ENCODE results near the gene HSPA9.

HSPA9 gene

DNA sequence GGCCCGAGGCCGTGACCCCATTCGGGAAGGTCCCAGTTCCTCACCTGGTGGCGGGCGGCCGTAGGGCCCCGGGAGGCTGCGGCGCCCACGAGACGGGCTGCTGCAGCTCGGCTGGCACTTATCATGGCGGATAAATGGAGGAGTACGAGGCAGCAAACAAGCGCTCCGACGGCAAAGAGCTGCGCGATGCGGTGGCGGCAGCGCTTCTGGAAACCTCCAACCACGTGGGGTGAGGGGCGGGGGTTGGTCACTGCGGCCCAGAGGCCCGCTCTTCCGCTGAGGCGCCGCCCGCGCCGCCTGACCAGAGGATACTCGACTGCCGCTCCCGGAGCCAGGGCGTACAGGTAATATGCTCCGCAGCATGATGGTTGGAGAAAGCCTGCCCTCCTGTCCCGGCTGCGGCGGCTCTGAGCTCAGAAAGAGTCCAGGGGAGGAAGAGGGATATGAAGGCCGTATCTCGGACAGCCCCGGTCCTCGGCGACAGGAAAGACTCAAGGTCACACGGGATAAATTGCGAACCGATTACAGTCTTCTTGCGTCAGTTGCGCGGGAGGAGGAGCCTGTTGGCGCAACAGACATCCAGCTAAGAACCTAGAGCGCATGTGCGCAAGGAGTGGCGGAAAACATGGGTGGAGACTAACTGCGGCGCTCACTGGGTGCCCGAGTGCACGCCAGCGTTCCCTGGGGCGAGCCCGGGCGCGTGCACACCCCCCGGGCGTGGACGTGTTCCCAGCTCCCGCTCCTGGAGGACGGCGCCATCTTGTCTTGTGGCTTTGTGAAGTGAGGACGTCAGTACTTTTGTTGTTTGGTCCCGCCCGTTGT lies at the start of gene HSPA9:
TSS of gene HSPA9 (minus strand) at position 208 of the 822 bp plus-strand sequence. CDS start at position 125, 83 bp downstream.
- DNase-seq: peak; percentile 95

DNA sequence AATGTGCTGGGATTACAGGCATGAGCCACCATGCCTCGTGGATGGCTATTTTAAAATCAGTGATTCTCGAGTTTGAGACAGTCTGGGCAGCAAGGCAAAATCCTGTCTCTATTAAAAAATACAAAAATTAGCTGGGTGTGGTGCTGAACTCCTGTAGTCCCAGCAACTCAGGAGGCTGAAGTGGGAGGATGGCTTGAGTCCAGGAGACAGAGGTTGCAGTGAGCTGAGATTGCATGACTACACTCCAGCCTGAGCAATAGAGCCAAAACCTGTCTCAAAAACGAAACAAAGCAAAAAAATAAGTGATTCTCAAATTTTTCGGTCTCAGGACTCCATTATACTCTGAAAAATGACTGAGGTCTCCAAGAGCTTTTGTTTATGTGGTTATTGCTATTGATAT lies 47.9 kb upstream of the HSPA9 start:
- no peak for DNase-seq

DNA sequence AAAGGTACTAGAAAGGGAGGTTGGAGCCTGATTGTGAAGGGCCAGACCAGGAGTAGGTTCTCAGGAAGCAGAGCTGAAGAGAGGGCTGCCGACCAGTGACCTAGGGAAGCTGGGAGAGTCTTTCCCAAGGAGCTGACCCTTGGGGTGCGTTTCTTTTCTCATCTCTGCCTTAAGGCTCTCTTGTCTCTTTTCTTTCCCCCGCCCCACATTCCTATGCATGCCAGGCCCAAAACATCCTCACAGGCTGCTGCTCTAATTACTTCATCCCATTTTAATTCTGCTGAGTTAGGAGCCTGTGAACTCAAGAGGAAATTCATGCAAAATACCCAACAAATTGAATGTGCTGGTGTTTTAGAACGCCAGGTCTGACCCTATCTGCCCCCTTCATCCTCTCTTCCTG lies 46.9 kb upstream of the HSPA9 start:
- DNase-seq: no peak

DNA sequence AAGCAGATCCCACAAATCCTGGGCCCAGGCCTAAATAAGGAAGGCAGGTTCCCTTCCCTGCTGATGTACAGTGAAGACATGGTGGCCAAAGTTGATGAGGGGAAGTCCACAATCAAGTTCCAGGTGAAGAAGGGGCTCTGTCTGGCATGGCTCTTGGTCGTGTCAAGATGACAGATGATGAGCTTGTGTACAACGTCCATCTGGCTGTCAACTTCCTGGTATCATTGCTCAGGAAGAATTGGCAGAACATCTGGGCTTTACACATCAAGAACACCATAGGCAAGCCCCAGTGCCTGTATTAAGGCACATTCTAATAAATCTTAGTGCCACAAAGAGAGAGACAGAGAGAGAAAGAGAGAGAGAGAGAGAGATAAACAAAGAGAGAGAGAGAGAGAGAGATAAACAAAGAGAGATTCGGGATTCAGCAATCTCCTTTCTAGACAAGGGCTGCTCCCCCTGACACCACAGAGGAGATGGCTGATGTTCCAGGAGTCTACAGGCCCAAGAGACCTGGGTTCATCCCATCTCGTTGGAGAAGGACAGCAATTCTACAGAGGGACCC lies 45.5 kb upstream of the HSPA9 start:
- DNase-seq: no peak

DNA sequence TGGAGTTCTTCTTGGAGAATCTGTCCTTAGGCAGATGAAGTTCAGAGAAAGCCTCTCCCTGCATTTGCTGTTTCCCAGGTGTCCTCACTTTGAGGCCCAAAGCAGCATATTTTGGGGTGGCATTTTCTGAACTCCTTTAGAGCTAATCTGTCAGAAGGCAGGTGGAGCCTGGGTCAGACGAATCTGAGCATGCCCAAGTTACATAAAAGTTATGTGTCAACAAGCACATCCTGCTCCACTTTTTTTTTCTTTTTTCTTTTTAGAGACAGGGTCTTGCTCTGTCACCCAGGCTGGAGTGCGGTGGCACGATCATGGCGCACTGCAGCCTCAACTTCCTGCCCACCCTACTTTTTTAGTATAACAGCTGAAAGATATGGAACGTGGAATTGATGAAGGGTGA lies 41.3 kb upstream of the HSPA9 start:
- no peak for DNase-seq

DNA sequence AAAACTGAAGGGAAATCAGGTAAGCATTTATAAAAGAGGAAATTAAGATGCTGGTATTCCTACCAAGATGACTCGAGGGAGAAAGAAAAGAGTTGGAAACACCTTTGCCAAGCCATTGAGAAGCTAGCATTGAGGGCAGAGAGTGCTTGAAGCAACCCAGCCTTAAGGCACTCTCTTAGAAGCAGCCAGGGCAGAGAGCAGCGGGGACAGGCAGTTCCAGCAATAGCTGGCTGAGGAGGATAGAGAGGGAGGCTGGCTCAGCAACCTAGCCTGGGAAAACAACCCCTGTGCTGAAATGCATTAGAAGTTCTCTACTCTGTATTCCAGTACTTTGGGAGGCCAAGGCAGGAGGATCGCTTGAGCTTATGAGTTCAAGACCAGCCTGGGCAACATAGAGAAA lies 40.3 kb upstream of the HSPA9 start:
- DNase-seq: no peak

DNA sequence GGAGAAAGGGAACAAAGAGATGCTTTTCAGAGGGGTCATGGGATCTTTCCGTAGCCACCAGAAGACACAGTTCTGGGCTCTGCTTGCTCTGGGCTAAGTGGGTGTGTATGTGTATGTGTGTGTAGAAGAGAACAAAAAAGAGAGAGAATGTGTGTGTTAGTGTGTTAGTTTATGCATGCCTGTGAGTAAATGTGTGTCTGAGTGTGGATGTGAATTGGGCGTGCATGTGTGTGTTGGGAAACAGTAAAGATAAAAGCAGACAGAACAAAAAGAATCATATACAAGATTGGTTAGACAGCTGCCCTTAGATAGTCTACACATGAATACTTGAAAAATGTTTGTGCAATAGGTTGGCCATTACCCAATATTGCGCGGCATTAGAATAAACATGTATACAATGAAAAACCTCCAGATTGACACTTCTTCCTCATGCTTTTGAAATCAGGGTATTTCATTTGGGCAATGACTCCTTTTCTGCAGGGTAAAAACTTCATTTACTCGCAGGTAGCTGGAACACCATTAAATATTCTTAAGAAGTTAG lies 36.5 kb upstream of the HSPA9 start:
- no peak for DNase-seq

DNA sequence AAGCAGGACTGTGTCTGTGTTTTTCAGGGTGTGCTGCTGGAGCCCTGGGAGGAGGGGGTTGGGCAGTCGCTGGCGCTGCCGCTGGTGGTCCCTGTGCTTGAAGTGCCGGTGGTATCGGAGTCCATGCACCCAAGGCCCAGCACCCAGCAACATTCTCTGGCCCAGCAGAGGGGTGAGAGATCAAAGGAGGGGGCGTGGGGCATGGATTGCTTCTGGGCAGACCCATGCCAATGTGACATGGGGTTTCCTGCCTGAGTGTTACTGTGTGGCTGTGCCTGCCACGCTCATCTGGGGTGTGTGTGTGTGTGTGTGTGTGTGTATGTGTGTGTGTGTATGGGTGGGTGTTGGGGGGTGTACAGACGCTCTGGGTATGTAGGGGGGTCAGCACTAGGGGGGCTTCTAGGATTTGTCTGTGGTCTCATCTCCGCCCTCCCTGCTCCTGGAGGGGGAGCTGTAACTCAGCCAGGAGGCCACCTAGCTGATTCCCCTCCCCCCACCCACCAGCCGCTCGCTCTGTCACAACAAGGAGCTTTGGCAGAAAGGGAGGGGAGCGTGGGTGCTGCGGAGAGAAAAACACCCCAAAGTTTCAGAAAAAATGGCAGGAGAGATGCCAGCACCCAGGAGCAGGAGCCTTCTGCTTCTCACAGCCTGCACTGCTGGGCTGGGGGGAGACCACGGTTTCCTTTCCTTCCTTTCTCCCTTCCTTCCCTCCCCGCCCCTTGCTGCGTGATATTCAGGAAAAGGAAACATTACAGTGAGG lies 35.9 kb upstream of the HSPA9 start:
- DNase-seq: no peak

DNA sequence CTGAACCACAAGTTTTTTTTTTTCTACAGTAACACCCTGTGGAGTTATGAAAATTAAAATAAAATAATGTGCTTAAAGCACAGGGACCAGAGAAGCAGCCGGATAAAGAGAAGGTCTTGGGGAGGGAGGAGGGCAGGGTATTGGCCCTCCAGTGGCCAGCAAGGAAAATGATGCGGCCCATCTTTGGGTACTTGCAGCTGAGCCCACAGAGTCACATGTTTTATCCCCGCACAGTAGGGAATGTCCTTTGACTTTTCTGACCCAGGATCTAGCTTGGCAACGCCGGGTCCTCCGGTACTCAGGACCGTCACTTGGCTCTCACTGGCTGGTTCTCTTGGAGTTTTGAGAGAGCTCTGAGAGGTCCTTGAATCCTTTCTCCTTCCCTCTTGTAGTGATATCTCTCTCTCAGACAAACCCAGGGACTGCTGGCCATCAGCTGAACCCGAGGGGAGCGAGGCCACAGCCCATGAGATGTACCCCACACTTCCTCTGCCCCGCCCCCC lies 35.3 kb upstream of the HSPA9 start:
- DNase-seq: no peak

DNA sequence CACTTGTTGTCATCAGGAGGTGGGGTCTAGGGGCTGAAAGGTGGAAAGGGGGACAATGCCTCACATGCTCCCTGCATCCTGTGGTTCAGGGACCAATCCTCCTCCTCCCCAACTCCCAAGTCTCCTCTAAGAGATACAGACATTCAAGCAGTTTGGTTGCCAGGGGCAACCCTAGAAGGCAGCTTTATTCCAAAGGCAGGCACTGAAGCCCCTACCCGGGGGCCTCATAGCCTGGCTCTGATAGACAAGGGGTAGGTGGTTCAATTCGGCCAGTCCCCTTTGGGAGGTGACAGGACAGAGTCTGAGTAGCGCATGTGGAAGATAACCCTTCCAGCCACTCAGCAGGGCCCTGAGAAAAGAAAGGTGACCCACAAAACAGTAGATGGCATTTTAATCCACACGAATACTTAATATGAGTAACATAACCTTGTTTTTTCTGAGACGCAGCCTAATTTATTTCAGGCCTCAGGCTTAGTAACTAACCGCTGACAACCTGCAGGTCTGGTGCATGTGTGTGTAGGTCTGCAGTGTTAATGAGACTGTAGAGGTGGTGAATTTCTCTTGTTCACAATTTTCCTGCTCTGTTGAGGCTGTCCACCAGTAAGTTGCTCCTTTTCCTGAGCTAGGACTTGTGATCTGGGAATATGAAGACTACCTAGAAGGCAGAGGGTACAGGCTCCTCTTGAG lies 31.3 kb upstream of the HSPA9 start:
- DNase-seq: no peak

DNA sequence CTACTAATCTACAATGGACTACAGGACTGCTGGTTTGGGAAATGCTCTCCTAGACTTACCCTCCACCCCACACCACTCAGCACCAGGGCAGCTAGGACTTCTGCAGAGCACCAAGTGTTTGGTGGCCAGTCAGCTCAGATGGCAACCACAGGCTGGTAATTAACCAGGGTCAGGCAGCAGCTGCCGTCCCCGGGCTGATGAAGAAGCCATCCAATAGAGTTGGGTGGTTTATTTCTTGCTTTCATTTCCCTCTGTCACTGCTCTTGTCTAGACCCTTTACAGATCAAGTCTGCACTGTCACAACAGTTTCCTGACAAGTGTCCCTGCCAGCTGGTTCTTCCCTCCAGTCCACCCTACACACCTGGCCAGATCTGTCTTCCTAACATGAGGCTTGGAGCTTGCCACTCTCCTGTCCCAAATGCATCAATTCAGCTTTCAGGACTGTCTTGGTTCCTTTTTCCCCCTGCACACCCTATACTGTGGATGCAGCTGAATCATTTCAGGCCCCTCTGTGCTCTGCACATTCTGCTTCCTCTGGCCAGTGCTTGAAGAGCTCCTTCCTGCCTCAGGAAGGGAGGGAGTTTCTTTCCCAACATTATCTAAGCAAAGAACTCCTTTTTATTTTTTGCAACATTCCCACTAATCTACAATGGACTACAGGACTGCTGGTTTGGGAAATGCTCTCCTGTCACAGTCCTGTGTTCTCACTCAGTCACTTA lies 30.2 kb upstream of the HSPA9 start:
- no peak for DNase-seq

DNA sequence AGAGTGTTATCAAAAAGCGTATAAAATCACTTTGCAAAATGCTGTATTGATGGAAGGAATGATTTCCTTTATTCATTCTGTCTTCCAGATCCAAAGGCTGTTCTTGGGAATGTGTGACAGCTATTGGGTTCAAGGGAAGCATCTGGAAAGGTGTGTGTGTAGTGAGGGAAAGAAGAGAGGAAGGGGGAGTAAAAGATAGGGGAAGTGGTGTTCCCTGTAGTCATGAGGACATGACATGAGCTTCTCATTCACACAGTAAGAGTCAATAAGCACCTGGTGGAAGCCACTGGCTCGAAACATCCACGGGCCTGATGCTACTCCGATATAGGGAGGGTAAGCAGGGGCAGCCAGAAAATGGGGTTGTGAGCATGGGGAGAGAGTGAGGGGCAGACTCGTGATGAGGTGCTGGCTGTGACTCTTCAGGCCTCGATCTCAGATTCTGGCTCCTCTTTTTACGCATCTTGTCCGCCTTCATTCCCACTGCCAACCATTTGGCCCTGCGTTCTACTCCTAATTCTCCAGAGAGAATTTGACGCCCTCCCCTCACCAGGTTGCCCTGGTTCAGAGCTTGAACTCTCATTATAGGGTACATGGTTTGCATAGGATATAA lies 29.1 kb upstream of the HSPA9 start:
- no peak for DNase-seq

DNA sequence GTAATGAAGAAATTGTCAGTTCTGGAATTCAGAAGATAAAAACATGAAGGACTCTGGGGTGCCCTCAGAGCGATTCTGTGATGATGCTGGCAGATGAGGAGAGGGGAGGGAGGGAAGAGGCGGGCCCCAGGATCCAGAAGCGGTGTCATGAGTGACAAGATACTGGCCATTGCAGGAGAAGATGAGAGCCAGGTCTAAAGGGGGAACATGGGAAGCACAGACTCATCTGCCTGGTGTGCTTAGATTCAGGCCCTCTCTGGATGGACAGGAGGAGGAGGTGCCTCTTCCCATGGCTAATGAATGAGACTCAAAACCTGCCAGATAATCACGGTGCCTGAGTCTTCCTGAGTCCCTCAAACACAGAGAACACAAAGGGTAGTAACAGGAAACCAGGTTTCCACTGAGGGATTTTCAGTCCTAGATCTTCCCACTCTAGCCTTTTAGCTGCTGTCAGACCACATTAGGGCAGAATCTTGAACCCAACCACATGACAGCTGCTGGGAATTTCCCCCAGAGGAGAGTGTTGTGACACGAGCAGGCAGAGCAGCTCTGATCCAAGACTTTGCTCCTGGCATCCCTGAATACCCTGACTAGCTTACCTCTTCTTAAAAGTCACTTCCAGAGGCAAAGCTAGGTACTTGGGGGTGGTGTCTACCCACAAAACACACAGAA lies 28.2 kb upstream of the HSPA9 start:
- no peak for DNase-seq

DNA sequence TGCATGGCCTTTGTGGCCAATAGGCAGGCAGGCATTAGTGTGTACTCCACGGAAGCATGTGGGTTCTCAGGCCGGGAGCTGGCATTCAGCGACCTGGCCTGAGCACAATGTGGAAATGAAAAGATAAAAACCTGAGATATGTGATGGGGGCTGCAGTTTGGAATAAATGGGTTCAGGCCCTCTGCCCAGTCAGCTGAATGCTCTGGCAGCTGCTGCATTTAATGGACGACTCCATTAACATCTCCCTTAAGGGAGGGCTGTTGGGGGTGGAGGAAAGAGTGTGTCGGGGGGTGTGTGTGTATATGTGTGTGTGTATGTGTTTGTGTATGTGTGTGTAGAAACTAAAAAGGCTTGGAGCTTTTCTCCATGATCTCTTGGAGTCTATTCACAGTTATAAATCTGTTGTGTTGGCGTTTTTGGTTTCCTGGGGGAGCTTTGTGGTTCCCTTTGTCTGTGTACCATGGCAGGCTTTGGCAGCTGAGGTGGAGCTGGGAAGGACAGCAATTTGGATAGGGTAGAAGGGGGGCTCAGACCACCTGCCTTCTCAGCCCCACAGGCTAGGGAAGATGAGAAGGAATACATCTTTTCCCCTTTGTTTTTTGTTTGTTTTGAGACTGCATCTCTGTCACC lies 27.3 kb upstream of the HSPA9 start:
- no peak for DNase-seq

DNA sequence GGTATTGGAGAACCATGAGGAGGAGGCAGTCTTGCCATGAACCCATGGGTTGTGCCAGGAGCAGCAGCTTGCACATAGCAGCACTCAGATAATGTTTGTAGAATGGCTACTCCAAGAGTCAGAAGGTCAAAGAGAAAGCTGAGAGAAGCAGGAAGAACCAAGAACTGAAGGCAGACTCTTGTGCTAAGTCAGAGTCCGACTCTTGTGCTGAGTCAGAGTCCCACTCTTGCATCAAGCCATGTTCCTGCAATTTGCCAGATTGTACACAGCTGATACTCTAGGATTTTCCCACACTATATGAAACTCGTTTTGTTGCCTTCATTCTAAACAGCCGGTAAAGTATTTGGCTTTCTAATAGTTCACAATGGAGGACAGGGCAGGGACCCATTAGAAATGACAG lies 26.2 kb upstream of the HSPA9 start:
- DNase-seq: no peak

DNA sequence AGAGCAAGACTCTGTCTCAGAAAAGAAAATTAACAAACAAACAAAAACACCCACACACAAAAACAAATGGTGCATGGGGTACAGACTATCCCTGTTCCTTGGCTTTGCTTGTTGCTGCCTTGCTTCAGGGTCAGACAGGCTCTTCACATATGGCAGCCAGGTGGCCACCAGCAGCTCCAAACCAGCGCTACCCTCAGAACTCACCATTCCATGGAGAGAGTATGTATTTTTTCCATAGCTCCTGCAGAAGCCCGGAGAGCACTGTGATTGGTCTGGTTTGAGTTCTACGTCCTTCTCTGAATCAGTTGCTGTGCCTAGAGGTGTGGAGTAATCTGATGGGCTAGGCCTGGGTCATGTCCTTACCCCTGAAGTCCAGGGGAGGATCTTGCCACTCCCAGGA lies 25.2 kb upstream of the HSPA9 start:
- no peak for DNase-seq

DNA sequence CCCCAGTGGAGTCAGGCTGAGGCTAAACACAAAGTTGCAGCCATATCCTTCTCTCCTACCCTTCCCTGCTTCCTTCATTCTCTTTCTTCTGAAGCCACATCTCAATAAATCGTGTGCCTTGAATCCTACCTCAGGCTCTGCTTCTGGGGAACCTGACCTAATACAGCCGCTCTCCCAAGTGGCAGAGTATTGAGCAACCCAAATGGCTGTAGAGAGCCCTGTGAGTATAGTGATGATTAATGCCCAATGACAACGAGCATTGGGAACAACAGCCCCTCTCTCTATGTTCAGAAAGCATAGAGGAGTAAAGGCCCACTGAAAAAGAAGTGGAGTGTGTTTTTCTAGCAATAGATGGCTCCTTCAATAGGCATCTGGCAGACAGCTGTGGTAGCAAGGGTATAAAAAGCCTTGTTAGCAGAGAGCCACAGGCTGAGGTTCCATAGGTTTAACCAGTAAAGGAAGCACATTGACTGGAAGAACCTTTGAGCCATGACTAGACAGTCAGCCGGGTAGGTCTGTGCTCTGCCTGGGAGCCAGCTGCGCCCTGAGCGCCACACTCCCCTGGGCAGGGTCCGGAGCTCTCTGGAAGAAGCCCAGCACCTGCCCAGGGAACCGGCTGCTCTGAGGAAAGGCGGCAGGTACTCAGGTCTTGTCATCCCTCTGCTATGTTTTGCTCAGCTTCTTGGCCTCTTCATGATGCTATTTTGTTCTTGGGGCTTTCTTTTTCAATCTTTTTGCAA lies 22.6 kb upstream of the HSPA9 start:
- DNase-seq: no peak

DNA sequence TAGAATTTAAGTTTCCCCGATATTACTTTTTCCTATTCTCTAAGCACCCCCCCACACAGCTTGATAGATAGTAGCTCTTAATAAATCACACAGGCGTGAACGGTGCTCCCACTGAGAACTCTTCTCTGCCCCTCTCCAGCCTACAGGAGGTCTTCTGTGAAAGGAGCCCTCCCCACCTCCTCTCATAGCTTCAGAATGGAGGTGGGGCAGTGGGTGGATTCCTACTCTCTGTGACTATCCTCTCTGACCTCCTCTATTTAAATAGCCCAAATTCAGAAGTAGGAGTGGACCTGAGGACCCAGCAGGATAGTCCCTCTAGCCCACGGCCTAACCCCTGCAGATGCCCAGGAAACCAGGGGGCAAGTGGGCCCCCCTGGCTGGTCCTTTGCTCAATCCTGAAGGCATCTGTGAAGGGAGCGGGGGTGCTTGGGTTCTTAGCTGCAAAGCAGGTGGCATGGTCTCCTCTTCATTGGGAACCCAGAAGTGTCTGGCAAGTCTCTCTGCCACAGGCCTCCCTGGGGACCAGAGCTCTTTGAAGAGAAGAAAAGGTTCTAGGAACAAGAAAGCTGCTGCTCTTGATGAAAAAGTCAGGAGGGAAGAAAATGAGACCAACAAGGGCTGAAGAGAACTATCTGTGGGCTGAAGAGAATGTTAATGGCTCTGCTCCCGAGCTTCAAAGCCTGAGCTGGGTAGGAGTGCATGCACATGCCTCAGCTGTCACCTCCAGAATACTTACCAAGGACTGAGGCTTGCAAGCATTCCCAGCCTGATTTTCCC lies 21.1 kb upstream of the HSPA9 start:
- no peak for DNase-seq

DNA sequence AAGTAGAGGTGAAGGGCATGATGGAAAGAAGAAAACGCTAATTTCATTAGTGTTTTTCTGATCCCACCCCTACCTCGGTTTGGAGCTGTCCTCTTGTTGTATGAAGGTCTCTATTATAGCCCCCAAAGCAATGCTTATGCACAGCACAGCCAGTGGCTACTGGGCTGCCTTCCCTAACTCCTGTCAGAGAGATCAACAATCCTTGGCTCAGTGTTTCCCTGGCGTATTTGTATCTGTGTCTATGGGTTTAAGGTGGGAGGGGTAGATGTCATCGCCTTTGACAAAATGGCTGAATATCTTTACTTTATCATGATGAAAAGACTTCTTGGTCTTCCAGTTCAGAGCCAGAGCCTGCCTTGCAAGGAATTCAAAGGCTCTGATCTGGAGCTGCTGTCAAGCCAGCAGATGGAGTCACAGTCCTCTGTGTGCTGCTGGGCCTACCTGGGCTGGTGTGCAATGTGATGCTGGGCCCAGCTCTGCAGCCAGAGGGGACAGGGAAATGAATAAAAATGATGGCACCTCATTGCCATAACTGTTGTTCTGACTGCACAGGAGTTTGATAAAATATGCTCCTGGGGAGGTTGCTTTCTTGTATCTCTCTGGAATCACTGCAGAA lies 20.1 kb upstream of the HSPA9 start:
- DNase-seq: no peak

All from activated CD4-positive, CD25-positive, alpha-beta regulatory T cell treated with anti-CD3 and anti-CD28 coated beads, Interleukin-2, amount 50 U/mL, for 72 hours (primary cell).